ENCODE measurements around the gene GSG1L.

GRCh38 chr16:28084209-28084608, 20.7 kb upstream of the GSG1L start:
- no peak for TF ChIP-seq EZH2phosphoT487 (conservative IDR thresholded peaks at IDR 0.05; ENCODE audit: low read length)
- TF ChIP-seq CTCF (IDR thresholded peaks at IDR 0.05; ENCODE audit: insufficient read depth, low read length, poor library complexity, severe bottlenecking): no peak
